ENCODE results near the gene TDRD7.

GRCh38 chr9:97385626-97386264, 26.2 kb upstream of the TDRD7 start:
- TF ChIP-seq CTCF (IDR thresholded peaks at IDR 0.05; ENCODE audit: poor library complexity) (no peak), EZH2phosphoT487 (IDR thresholded peaks at IDR 0.05; ENCODE audit: low read depth, severe bottlenecking, unreplicated experiment) (no peak)

Data from hepatocyte (in vitro differentiated cells).